ENCODE measurements around the gene DEFB124.

DNA sequence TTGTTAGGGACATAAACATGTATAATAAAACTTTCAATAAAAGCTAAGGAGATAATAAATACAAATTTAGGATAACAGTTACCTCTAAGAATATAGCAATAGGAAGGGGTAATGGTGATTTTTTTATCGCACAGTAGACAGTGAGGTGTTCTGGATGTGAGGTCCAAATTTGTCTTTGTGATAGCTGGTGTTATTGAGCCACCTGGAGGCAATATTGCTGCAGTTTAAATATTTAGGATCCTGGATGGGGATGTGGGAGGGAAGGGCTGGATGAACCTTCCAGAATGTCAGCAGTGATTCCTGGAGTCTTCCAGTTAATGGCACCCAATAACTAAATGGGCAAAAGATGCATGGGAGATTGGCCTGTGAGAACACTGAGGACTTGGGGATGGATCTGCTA is 20.6 kb downstream of the DEFB124 start:
- TF ChIP-seq, protein P1, sequence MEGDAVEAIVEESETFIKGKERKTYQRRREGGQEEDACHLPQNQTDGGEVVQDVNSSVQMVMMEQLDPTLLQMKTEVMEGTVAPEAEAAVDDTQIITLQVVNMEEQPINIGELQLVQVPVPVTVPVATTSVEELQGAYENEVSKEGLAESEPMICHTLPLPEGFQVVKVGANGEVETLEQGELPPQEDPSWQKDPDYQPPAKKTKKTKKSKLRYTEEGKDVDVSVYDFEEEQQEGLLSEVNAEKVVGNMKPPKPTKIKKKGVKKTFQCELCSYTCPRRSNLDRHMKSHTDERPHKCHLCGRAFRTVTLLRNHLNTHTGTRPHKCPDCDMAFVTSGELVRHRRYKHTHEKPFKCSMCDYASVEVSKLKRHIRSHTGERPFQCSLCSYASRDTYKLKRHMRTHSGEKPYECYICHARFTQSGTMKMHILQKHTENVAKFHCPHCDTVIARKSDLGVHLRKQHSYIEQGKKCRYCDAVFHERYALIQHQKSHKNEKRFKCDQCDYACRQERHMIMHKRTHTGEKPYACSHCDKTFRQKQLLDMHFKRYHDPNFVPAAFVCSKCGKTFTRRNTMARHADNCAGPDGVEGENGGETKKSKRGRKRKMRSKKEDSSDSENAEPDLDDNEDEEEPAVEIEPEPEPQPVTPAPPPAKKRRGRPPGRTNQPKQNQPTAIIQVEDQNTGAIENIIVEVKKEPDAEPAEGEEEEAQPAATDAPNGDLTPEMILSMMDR (IDR thresholded peaks at IDR 0.05; ENCODE audit: insufficient read depth, low read length, poor library complexity, severe bottlenecking) = no peak
- TF ChIP-seq EZH2phosphoT487 (conservative IDR thresholded peaks at IDR 0.05; ENCODE audit: low read length) = no peak
